KG1 (cell line): ENCODE measurements around the gene ADAM19.
"Not testable (repeated sequence)": the region's sequence is repeated elsewhere in the genome, so short reads cannot be mapped to it uniquely, and the experiment has no call there.

ENCODE experiments used
- DNase-seq: peaks from one replicate; lab custom pipeline; 2025; lab: John Stamatoyannopoulos, UW

The ADAM19 gene

DNA sequence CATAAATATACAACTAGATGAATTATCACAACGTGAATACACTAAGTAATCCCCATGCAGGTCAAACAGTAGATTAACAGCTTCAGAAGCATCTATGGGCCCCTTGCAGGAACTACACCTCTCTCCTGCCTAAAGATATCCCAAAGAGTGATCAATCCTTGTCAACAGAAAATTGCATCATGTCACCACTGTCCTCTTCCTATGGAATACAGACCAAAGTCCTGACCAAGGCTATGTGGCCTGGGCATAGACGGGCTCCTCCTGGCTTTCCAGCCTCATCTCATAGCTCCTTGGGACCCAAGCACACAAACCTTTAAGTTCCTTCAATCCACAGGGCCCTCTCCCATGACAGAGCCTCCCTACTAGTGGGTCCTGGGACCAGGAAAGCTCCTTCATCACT lies 90.2 kb downstream of the ADAM19 start:
- DNase-seq, result no peak

- no peak for DNase-seq
Measured at GRCh38 chr5:157484768-157485167, 90.8 kb downstream of the ADAM19 start.

DNA sequence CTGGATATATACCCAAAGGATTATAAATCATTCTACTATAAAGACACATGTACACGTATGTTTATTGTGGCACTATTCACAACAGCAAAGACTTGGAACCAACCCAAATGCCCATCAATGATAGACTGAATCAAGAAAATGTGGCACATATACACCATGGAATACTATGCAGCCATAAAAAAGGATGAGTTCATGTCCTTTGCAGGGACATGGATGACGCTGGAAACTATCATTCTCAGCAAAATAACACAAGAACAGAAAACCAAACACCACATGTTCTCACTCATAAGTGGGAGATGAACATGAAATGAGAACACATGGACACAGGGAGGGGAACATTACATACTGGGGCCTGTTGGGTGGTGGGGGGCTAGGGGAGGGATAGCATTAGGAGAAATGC lies 92.9 kb downstream of the ADAM19 start:
- not testable (repeated sequence) for DNase-seq

GRCh38 chr5:157481666-157482065 lies 93.9 kb downstream of the ADAM19 start:
- DNase-seq, result no peak

GRCh38 chr5:157481265-157481664 lies 94.3 kb downstream of the ADAM19 start:
- no peak for DNase-seq

DNA sequence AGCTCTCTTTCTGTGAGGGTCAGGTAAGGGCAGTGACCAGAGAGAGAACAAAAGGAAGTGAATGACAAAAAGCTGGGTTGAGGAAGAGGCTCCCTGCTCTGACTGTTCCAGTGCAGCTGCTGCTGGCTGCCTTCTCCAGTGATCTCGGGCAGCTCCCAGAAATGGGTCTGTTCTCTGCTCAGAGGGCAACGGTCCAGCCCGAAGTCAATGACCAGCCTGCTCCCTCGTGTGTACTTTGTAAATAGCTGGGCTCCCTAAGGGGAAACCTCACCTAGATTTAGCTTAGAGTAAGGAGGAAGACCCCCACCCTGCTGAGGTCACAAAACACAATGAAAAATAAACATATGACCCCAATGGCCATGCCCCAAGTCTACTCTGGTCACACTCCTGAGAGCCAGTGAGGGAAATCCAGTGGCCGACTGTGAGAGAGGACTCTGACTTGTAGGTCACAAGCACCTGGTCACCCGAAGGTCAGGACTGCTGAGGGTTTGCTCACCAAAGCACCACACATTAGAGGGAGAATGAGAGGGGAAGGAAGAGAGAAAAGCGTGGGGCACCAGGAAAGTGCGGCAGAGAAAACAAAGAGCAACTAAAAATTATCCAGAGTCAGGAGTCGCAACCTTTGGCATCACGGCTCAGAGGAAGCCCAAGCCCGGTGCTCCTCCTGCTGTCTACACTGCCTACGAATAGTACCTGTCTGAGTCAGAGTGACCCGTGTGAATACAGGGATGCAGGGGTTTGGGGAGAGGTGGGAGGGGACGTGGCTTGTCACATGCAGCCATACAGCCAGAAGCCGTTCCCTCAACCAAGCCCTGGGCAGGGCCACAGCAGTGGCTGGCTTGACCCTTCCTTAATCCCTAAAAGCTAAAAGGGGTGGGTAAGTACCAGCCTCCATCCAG lies 95.7 kb downstream of the ADAM19 start:
- no peak for DNase-seq

GRCh38 chr5:157479166-157479565 lies 96.4 kb downstream of the ADAM19 start:
- no peak for DNase-seq

DNA sequence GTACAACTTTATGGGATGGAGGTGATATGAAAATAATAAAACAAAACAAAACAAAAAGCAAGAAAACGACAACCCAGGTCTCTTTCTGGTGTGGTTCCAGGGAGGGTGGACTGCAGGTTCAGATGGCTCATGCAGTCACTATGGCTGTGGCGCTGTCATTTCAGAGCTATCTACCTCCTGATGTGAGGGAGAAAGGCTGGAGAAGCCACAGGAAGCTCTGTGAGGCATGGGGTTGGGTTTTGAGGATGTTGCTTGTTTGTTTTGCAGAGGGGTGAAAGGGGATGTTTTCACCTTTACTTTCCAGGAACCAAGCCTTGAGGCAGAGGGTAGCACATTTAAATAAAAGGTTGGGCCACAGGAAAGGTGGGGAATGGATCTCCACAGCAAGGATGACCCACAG lies 96.8 kb downstream of the ADAM19 start:
- no peak for DNase-seq

DNA sequence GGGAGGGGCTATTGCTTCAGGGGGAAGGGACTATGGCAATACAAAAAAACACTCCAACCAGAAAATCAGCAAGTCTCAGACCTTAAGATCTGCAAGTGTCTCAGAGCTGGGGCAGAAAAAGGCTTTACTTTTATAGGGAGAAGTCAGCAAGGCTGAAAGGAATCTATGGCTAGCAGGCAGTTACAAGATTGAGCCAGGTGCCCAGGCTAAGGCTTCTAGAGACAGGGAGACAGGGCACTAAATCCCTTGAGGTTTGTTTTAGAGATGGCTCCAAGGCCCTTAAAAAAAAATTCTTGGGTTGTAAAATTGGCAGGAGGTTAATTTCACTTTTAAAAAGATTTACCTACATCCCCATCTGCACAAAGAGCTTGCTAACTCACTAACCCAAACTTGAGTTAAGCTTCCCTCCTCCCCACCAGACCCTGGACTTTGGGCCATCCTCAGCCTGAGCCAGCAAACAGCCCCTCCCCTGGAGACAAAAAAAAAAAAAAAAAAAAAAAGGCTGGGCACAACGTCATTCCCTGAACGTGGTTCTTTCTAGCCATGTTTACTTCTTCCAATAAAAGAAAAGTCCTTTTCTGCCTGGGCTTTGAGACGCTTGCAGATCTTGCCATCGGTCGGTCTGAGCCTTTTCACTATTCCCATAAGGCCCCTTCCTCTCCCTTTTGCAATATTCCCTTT lies 97.6 kb downstream of the ADAM19 start:
- DNase-seq, result no peak

GRCh38 chr5:157476702-157477408 lies 98.7 kb downstream of the ADAM19 start:
- no peak for DNase-seq

DNA sequence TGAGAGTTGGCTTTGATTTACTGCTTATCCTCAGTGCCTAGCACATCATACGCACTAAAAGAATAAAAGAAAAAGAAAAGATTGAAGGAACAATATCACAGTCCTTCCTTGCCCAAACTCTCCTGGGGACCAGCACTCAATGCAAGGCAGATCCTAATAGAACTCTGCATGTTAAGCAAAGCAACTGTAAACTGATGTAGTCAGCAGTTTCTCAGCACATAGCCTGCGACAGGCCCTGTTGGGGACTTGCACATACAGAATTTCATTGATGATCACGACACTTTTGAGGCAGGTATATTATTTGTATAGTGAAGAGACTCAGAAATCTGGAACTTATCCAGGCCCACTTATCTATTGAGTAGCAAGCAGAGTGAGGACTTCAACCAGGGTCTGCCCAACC lies 100.1 kb downstream of the ADAM19 start:
- DNase-seq, result no peak

DNA sequence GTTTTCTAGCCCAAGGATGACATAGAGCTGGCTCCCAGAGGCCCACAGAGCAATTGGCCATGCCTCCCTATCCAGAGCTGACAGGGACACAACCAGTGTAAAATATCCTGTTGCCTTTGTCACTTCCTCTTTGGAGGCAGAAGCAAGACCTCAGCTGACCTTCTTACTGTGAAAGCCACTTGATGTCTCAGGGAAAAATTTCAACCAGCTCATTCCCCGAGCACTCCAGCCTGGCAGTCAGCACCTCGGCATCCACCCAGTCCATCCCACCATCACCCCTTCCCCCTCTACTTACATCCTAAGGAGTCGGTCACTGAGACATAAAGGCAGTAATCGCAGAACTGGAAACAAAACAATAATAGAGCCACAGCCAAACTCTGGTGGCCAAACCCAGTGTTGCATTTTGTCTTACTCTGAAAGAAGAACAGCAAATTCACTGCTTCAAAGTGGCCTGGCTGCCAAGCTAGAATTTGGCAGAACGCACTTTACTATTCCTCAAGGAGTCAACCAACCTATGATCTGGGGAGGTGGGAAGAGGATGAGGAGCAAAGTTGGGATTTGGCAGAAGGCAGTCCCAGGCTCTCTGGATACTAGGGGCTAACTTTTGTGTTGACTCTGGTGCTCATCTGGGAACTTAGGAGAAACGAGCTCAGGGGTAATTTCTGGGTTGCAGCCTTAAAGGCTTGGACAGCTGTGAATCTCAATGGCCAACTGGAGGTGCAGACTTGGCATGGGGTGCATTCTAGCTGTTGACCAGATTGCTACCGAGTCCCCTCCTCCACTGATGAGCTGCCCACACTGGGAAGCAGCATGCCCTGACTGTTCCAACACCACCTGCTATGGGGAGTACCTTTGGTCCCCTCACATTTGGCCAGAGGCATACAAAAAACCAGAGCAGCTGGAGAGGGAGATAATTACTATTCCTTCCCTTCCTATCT lies 101.9 kb downstream of the ADAM19 start:
- DNase-seq, result no peak

DNA sequence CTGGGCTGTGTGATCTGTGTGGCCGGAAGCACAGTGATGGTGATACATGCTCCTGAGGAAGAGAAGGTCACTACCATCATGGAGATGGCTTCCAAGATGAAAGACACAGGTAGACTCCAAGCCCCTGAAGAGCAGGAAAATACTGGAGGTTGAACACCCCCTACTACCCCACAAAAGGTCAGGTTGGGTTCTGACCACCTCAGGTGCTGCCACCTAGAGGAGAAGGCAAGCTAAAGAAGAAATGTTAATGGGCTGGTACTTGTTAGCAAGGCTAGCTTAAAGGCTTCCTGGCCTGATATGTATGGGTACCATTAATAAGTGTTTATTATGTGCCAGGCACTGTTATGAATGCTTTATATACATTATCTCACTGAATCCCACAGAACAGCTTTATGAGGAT lies 103.9 kb downstream of the ADAM19 start:
- DNase-seq, result no peak

DNA sequence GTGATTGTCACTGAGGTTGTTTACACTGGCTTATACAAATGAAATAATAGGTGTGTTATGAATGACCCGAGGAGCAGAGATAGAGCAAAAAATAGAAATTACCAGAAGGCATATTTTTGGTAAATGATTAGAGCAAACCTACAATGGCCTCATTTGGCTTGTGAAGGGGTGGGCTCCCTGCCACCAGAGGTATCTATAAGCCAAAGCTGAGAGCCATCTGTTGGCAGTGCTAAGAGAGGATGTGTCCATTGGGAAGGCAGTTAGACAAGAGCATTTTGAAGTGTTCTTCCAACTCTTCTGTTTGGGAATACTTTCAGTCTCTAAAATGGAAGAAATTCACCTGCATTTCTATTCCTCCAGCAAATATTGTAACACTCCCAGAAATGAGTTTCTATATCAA lies 104.9 kb downstream of the ADAM19 start:
- no peak for DNase-seq

- DNase-seq, result no peak
Measured at GRCh38 chr5:157469687-157470086, 105.9 kb downstream of the ADAM19 start.

DNA sequence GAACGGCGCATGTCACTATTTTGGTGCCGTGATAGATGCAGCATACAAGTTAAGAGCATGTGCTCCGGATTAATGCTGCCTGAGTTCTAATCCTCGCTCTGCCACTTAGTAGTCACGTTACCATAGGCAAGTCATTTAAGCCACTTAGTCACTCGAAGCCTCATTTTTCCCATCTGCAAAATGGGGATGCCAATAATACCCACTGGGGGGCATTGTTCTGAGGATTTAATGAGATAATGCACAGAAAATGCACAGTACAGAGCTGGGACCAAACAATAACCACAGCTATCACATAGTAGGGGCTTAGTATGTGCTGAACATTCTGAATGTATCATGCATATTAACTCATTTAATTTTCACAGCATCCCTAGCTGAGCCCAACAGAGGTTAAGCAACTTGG lies 106.5 kb downstream of the ADAM19 start:
- DNase-seq, result no peak

GRCh38 chr5:157468293-157468965 lies 107.1 kb downstream of the ADAM19 start:
- no peak for DNase-seq

GRCh38 chr5:157464519-157465171 lies 110.9 kb downstream of the ADAM19 start:
- no peak for DNase-seq

DNA sequence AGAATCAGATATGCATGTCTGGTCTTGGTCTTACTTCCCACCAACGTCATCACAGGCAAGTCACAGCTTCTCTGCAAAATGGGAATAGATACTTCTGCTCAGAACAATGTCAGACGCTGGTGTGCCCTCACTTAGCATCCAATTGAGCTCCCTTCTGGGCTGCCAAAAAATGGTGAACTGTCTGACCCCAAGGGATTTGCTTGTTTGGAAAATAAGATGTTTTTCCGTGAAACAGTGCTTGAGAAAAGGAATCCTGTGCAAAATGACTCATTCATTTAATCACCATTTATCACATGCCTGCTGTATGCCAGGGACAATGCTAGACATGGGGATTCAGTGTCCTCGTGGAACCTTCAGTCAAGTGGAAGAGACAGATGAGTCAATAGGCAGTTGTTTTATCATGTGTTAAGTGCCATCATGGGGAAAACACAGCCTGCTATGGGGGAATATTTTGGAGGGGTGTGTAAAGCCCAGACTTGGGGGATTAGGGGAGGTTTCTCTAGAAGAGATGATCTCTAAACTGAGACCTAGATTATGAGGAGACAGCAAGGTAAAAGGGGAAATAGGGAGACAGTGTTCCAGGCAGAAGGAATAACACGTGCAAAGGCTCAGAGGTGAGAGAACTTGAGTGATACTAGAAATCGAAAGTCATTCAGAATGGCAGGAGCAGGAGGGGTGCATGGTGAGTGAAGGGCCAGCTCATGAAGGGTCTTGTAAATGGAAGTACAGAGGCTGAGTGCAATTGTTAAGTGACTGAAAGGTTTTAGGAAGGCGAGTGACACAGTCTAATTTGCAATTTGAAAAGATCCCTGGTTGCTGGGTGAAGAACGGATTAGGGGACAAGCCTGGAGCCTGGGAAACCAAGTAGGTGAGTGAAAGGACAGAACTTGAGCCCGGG lies 111.7 kb downstream of the ADAM19 start:
- no peak for DNase-seq

DNA sequence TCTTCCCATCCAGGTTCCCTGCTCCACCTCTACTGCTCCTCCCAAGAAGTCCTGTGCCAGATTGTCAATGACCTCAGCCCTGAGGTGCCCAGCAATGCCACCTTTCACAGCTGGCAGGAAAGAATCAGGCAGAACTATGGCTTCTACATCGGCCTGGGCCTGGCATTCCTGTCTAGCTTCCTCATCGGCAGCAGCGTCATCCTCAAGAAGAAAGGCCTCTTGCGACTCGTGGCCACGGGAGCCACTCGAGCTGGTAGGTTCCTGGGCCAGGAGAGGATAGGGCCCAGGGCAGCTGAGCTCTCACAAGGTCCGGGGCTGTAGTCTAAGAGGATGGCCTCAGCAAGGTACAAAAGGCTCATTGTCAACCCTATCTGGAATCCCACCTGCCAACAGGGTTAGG lies 112.5 kb downstream of the ADAM19 start:
- DNase-seq, result no peak
